Muscle layer of colon (tissue), 2 donors: ENCODE measurements around the gene SUSD2.
"Not testable (repeated sequence)": the region's sequence is repeated elsewhere in the genome, so short reads cannot be mapped to it uniquely, and the experiment has no call there.

ENCODE experiments used
- H3K27ac ChIP-seq: one replicate; pipeline ENCODE4 v1.7.0; 2013; ENCODE audit warnings: low read depth, mild to moderate bottlenecking, low read length, moderate library complexity
- H3K27me3 ChIP-seq, 2 donors: one replicate each; pipeline ENCODE4 v1.7.0; 2013; ENCODE audit warnings: low read length in 2 of 2, mild to moderate bottlenecking in 2 of 2; ENCODE audit not compliant: insufficient read depth in 2 of 2, control insufficient read depth in 1 of 2
- H3K36me3 ChIP-seq: one replicate; pipeline ENCODE4 v1.7.0; 2013; ENCODE audit warnings: mild to moderate bottlenecking, low read length; ENCODE audit not compliant: insufficient read depth
- H3K4me1 ChIP-seq: one replicate; pipeline ENCODE4 v1.7.0; 2013; ENCODE audit warnings: mild to moderate bottlenecking, low read length; ENCODE audit not compliant: insufficient read depth
- H3K4me3 ChIP-seq, 2 donors: one replicate each; pipeline ENCODE4 v1.7.0; 2013; ENCODE audit warnings: low read length in 2 of 2, low read depth in 1 of 2, mild to moderate bottlenecking in 1 of 2, moderate library complexity in 1 of 2
- H3K9ac ChIP-seq: one replicate; pipeline ENCODE4 v1.7.0; 2013; ENCODE audit warnings: low read length
- H3K9me3 ChIP-seq: one replicate; pipeline ENCODE4 v1.7.0; 2013; ENCODE audit warnings: mild to moderate bottlenecking, low read length
- donor health status: abdominal sarcoma.
- donor health status: Adenocarcinoma of cecum.

The SUSD2 gene

DNA sequence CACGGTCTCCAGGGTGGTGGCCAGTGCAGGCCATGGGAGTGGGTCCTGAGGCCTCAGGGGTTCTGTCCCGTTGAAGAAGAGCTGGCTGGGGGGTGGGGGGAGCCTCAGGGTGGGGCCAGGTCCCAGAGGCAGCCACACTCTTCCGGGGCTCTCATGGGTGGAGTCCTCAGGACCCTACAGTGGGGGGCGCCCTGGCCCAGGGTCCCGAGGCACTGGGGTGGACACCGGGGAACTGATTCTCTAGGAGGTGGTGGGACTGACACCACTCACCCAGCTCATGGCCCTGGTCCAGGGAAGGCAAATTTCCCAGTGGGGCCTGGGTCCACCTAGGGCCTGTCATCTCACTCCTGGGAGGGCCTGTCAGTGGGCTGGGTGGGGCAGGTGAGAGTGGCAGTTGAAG, 50.8 kb downstream of the SUSD2 start:
- Histone ChIP-seq H3K4me1 (no peaks in the 10 kb centered on the region), H3K9ac (no peak overlapping the region), H3K36me3 (no peaks in the 10 kb centered on the region), H3K27me3 (no peaks in the 10 kb centered on the region), H3K4me3 (no peak overlapping the region), H3K27ac (no peak overlapping the region), H3K9me3 (no peaks in the 10 kb centered on the region)

DNA sequence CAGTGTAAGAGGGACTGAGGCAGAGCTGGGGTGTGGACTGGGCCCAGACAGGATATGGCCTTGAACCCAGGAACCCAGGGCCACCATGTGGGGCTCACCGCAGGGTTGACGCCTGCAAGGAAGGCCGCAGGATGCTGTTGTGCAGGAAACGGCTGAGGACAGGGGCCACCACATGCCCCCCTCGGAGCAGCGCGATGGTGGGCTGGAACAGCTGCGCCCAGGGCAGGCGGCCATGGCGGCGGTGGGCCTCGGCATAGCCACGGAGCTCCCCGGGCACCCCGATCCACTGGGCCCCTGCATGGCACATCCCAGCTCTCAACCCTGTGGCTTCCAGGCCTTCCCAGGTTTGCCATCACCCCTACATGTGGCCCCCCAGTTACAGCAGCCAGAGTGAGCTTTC, 51.4 kb downstream of the SUSD2 start:
- H3K9ac ChIP-seq: no peak overlapping the region
- no peaks in the 10 kb centered on the region for H3K4me1 ChIP-seq
- H3K27ac ChIP-seq: no peak overlapping the region
- H3K4me3 ChIP-seq: no peak overlapping the region
- no peaks in the 10 kb centered on the region for H3K9me3 ChIP-seq
- H3K36me3 ChIP-seq: no peaks in the 10 kb centered on the region
- H3K27me3 ChIP-seq: no peaks in the 10 kb centered on the region

DNA sequence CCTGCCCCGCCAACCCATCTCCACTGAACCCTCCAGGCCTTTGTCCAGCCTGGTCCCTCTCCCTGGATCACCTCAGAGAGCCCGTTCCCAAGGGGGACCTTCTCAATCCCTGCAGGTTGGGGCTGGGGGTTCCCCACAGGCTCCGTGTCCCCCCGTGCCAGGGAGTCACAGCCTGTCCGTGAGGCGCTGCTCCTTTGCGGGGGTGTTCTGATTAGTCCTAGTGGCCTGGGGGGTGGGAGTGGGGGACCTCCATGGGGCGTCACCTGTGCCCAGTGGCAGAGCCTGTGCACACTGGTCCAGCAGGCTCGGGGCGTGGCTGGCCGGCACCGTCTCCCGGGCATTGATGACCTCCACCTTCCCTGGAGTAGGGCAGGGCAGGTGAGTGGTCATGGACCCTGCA, 51.9 kb downstream of the SUSD2 start:
- no peaks in the 10 kb centered on the region for H3K9me3 ChIP-seq
- no peaks in the 10 kb centered on the region for H3K27me3 ChIP-seq
- no peak overlapping the region for H3K9ac ChIP-seq
- H3K4me1 ChIP-seq: no peaks in the 10 kb centered on the region
- H3K4me3 ChIP-seq: no peak overlapping the region
- H3K36me3 ChIP-seq: no peaks in the 10 kb centered on the region
- H3K27ac ChIP-seq: no peak overlapping the region

DNA sequence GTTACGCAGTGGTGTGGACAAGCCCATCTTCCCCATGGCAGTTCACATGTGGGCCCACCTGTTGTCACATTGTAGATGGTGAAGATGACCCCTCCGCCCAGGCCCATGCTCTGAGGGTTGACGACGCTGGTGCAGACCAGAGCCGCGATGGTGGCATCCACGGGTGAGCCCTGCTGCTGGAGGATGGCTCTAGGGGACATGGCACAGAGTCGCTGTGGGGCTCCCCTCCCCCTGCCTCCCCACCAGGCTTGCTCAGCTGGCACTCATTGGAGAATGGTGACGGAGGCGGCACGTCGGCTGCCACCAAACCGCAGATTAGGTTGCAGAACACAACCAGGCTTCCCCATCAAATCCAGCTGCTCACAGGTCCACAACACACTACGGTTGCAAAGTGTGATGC, 52.5 kb downstream of the SUSD2 start:
- no peaks in the 10 kb centered on the region for H3K4me1 ChIP-seq
- no peak overlapping the region for H3K27ac ChIP-seq
- H3K36me3 ChIP-seq: no peaks in the 10 kb centered on the region
- no peak overlapping the region for H3K9ac ChIP-seq
- no peaks in the 10 kb centered on the region for H3K27me3 ChIP-seq
- no peaks in the 10 kb centered on the region for H3K9me3 ChIP-seq
- no peak overlapping the region for H3K4me3 ChIP-seq

DNA sequence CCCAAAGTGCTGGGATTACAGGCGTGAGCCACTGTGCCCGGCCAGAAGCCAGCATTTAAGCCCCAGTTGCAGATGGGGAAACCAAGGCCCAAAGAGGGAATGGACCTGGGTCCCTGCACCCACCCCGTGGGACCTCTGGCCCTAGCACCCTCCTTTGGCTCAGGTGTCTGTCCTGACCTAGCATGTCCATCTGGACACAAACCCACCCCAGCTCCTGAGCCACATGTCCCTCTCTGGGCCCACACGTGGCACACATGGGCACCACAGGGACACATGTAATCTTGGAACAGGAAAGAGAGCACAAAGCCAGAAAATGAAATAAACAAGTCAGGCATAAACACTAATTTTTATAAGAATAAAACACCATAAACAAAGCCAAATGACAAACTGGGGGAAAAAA, 54.0 kb downstream of the SUSD2 start:
- Histone ChIP-seq H3K4me3 (no peak overlapping the region), H3K27me3 (no peaks in the 10 kb centered on the region), H3K9me3 (no peaks in the 10 kb centered on the region), H3K36me3 (no peaks in the 10 kb centered on the region), H3K27ac (no peak overlapping the region), H3K9ac (no peak overlapping the region), H3K4me1 (no peaks in the 10 kb centered on the region)

DNA sequence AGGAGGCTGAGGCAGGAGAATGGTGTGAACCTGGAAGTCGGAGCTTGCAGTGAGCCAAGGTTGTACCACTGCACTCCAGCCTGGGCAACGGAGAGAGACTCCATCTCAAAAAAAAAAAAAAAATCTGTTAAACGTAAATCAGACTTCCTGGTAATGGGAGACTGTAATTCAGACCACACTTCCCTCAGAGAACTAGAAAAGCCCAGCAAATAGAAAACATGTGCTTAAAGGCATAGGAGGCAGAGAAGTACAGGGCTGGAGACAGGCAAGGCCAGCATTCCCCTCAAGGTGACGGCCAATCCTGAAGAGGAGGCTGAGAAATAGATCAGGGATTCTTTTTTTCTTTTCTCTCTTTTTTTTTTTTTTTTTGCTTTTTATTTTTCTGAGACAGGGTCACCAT, 55.4 kb downstream of the SUSD2 start:
- H3K4me3 ChIP-seq: no peak overlapping the region
- no peak overlapping the region for H3K9ac ChIP-seq
- no peaks in the 10 kb centered on the region for H3K27me3 ChIP-seq
- no peak overlapping the region for H3K27ac ChIP-seq
- no peaks in the 10 kb centered on the region for H3K36me3 ChIP-seq
- H3K4me1 ChIP-seq: no peaks in the 10 kb centered on the region
- H3K9me3 ChIP-seq: no peaks in the 10 kb centered on the region

DNA sequence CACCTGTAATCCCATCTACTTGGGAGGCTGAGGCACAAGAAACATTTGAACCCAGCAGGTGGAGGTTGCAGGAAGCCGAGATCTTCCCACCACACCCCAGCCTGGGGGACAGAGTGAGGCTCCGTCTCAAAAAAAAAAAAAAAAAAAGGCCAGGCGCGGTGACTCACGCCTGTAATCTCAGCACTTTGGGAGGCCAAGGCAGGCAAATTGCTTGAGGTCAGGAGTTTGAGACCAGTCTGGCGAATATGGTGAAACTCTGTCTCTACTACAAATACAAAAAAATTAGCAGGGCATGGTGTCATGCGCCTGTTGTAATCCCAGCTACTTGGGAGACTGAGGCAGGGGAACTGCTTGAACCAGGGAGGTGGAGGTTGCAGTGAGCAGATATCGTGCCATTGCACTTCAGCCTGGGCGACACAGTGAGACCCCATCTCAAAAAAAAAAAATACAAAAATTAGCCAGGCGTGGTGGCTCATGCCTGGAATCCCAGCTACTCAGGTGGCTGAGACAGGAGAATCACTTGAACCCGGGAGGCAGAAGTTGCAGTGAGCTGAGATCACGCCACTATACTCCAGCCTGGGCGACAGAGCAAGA, 56.9 kb downstream of the SUSD2 start:
- H3K9me3 ChIP-seq, H3K36me3 ChIP-seq, H3K4me3 ChIP-seq, H3K27ac ChIP-seq, H3K9ac ChIP-seq, H3K27me3 ChIP-seq, H3K4me1 ChIP-seq: not testable (repeated sequence)
